Posterior cingulate gyrus (tissue), 11 donors: ENCODE measurements around the gene SFXN2.
"Not testable (repeated sequence)": the region's sequence is repeated elsewhere in the genome, so short reads cannot be mapped to it uniquely, and the experiment has no call there.

ENCODE experiments used
- DNase-seq, 10 donors: peaks; one replicate each; pipeline versions ENCODE4 v3.0.0 to v3.0.0-alpha.2; 2020 to 2021; ENCODE audit warnings: mixed read lengths in 3 of 10
- intact Hi-C: fragments of 100-400 bp; cut with DNase I; formaldehyde crosslinking; loops from one replicate; pipeline ENCODE4 v1.15.1; 2023

The SFXN2 gene

GRCh38 chr10:102743588-102744373 is 29.3 kb downstream of the SFXN2 start, which contains the start of gene WBP1L:
WBP1L (plus strand) TSS chr10:102743948; CDS start chr10:102744054, 106 bp downstream.
- DNase-seq, result peak; percentile 91 to 99 (median 94)
- intact Hi-C loops, result loop anchor here (1.0 kb wide), 1 partner anchor 111 kb away; the partner anchor contains the start of gene BORCS7

- peak in 4 of 10 donors; percentile 18 to 72 (median 41) for DNase-seq
- intact Hi-C loops, result no loop called here
Observed at GRCh38 chr10:102744374-102745051, 30.1 kb downstream of the SFXN2 start.

- peak in 1 of 10 donors; percentile 6 for DNase-seq
- intact Hi-C loops, result no loop called here
Observed at GRCh38 chr10:102745157-102745556, 30.7 kb downstream of the SFXN2 start.

- intact Hi-C loops, result no loop called here
- DNase-seq, result no peak
Observed at GRCh38 chr10:102752266-102752930, 38.0 kb downstream of the SFXN2 start.

GRCh38 chr10:102752934-102753664 is 38.7 kb downstream of the SFXN2 start:
- DNase-seq, result no peak
- intact Hi-C loops, result no loop called here

- DNase-seq, result no peak
- intact Hi-C loops, result no loop called here
Observed at GRCh38 chr10:102753718-102754117, 39.3 kb downstream of the SFXN2 start.

- intact Hi-C loops, result no loop called here
- no peak for DNase-seq
Observed at GRCh38 chr10:102757323-102757722, 42.9 kb downstream of the SFXN2 start.

- DNase-seq, result no peak
Observed at GRCh38 chr10:102758240-102758932, 44.0 kb downstream of the SFXN2 start.

GRCh38 chr10:102758933-102759262 is 44.5 kb downstream of the SFXN2 start:
- intact Hi-C loops, result not testable (repeated sequence)

More at GRCh38 chr10:102758240-102758932, 44.0 kb downstream of the SFXN2 start:
- intact Hi-C loops, result no loop called here

GRCh38 chr10:102759497-102760210 is 45.2 kb downstream of the SFXN2 start:
- intact Hi-C loops, result no loop called here
- no peak for DNase-seq

More at GRCh38 chr10:102758933-102759262, 44.5 kb downstream of the SFXN2 start:
- DNase-seq, result not testable (repeated sequence)

GRCh38 chr10:102761981-102762380 is 47.5 kb downstream of the SFXN2 start:
- DNase-seq, result no peak
- intact Hi-C loops, result no loop called here

GRCh38 chr10:102762401-102763015 is 48.1 kb downstream of the SFXN2 start:
- intact Hi-C loops, result no loop called here
- DNase-seq, result no peak

GRCh38 chr10:102763037-102763607 is 48.7 kb downstream of the SFXN2 start:
- intact Hi-C loops, result no loop called here
- DNase-seq, result no peak

GRCh38 chr10:102764470-102765161 is 50.2 kb downstream of the SFXN2 start:
- no peak for DNase-seq
- intact Hi-C loops, result no loop called here

- no peak for DNase-seq
- intact Hi-C loops, result no loop called here
Observed at GRCh38 chr10:102765336-102765735, 50.9 kb downstream of the SFXN2 start.

- intact Hi-C loops, result no loop called here
- no peak for DNase-seq
Observed at GRCh38 chr10:102767428-102768160, 53.2 kb downstream of the SFXN2 start.
